ENCODE measurements around the gene ZNF282.

GRCh38 chr7:149253665-149254064, 58.3 kb downstream of the ZNF282 start:
- TF ChIP-seq CTCF (IDR thresholded peaks at IDR 0.05; ENCODE audit: borderline replicate concordance, extremely low read depth, low read length, poor library complexity, severe bottlenecking) (no peak), EZH2 (IDR thresholded peaks at IDR 0.05; ENCODE audit: borderline replicate concordance, low read depth, low read length, severe bottlenecking) (no peak)

Measured in DND-41 (cell line).